Measurements from ENCODE around the gene NR3C1.

NR3C1 gene

DNA sequence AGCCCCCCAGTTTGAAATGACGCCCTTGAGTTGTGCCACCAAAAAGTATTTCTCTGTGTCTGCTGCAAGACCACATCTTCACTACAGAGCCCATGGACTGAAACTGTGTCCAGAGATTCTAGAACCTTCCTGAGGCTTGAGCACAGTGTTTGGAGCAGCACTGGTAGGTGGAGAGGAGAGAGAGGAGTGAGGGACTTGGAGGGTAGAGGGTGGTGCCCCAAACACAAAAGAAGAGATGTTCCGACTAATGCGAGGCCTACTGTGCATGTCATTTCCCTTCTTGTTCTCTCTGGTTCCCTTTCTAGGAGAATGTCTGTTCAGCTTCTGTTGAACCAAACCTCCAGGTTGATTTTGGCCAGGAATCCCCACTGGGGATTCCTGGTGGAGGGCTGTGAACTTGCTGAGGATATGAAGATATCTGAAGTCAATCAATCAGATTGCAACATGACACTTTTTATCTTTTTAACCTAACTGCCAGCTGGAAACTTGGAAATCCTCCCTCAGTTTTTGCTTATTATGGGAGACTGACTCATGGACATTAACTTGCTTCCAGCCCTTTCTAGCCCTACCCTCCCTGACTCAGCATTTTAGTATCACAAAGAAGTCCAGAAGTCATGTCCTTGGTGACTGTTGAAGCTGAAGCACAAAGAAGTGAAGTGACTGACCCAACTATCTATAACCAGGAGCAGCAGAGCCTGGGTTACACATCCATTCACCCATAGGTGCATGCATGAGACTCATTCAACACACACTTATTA, 154.5 kb downstream of the NR3C1 start:
- DNase-seq: no peak

DNA sequence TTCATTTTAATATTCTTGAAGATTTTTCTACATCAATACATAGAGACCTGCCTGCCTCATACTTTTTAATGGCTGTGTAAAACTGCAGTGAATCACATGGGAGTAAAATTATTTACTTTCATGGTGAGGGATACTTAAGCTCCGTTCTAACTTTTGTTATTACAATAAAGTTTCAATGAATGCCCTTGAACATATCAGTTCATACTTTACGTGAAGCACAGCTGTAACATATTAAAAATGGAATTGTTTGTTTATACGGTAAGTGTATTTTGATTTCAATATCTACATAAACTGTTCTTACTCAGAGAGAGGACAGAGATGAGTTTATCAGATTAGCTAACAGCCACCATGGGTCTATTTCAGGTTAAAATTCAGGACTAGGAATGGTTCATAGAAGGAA, 155.1 kb downstream of the NR3C1 start:
- DNase-seq: no peak

DNA sequence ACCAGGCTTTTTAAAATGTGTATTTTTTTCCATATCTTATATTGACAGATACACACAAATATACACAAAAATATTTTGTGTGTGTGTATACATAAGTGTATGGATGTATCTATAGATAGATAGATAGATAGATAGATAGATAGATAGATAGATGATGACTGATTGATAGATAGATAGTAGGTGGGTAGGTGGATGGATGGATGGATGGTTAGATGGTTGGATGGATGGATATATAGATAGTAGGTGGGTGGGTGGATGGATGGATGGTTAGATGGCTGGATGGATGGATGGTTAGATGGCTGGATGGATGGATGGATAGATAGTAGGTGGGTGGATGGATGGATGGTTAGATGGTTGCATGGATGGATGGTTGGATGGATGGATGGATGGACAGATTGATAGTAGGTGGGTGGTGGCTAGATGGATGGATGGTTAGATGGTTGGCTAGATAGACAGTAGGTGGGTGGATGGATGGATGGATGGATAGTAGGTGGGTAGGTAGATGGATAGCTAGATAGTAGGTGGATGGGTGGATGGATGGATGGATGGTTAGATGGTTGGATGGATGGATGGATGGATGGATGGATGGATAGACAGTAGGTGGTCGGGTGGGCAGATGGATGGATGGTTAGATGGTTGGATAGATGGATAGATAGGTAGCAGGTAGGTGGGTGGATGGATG, 156.2 kb downstream of the NR3C1 start:
- no peak for DNase-seq

GRCh38 chr5:143245929-143246561, 157.4 kb downstream of the NR3C1 start:
- DNase-seq: peak; percentile 2

DNA sequence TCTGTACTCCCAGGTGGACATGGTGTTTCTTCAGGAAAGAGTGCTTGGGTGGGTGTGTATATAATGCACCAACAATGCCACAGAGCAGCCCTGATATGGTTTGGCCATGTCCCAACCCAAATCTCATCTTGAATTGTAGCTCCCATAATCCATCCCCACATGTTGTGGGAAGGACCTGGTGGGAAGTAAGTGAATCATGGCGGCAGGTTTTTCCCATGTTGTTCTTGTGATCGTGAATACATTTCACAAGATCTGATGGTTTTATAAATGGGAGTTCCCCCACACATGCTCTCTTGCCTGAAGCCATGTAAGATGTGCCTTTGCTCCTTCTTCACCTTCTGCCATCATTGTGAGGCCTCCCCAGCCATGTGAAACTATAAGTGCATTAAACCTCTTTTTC, 158.5 kb downstream of the NR3C1 start:
- DNase-seq: no peak

DNA sequence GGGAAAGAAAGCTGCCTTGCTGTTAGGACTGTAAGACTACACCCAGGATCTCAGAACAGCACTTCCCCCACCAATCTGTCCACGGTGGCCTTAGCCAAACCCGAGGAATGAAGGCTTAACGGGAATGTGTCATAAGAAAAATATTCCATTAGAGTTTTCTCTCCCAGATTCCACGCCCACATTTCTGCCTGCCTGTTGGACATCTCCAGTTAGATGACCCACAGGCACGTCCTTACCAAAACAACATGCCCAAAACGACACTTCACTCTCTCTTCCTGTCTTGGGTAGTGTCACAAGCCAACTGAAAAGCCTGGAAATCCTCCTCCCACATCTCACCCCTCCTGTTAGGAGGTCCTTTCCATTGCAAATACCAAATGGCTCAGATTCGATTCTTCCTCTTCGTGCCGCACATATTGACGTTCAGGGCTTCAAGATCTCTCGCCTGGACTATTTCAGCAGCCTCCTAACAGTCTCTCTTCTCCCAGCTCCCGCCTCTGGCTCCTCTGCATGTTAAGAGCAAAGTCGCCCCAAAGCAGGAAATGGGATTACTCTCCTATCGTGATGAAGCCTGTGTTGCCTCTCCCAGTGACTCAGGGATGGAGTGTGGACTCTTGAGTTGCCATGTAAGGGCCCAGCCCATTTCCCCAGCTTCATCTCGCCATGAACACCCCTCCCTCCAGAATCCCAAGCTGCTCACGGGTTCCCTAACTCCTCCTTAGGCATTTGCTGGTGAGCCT, 159.3 kb downstream of the NR3C1 start:
- DNase-seq: no peak

- no peak for DNase-seq
Measured at GRCh38 chr5:143243103-143243502, 160.4 kb downstream of the NR3C1 start.

DNA sequence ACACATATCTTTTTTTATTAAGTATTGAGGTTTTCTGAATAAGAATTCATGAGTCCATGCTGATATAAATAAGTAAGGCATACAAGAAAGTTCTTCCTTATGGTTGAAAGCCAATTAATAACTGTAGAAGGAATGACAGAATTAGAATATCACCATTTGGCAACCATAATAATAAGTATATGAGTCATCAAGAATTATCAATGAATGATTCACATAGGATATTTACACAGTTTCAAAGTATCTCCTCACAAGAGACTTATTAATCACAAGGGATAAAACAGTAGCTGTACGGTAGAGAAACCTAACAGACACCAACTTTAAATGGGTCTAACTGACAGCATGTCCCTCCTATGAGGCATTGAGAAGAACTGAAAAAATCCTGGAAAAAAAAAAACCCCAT, 161.6 kb downstream of the NR3C1 start:
- DNase-seq: no peak

- DNase-seq: no peak
Measured at GRCh38 chr5:143239882-143240518, 163.5 kb downstream of the NR3C1 start.

- DNase-seq: no peak
Measured at GRCh38 chr5:143238620-143239019, 164.9 kb downstream of the NR3C1 start.

DNA sequence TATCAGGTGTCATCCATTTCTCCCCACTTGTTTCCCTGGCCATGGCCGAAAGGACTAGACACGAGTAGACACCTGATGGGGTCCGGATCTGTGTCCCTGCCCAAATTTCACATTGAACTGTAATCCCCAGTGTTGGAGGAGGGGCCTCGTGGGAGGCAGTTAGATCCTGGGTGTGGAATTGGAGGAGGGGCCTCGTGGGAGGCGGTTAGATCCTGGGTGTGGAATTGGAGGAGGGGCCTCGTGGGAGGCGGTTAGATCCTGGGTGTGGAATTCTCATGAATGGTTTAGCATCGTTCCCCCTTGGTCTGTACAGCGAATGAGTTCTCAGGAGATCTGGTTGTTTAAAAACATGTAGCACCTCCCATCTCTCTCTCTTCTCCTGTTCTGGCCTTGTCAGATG, 165.8 kb downstream of the NR3C1 start:
- DNase-seq: no peak

DNA sequence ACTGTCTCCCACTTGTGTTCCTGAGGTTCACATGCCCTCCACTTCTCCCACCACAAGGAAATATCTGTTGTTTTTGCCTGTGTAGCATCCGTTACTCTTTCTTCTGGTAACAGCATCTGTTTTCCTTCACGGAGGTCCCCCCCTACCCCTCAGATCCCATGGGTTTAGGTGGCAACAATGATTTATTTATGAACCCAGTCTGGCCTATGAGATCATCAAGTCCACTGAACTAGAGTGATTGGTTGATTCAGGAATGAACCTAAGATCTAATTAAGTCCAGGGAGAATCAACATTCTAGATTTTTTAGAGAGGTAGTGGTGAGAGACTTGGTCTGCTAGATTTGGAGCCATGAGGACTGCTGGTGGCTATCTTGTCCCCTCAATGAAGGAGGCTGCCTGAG, 166.8 kb downstream of the NR3C1 start:
- DNase-seq: no peak

DNA sequence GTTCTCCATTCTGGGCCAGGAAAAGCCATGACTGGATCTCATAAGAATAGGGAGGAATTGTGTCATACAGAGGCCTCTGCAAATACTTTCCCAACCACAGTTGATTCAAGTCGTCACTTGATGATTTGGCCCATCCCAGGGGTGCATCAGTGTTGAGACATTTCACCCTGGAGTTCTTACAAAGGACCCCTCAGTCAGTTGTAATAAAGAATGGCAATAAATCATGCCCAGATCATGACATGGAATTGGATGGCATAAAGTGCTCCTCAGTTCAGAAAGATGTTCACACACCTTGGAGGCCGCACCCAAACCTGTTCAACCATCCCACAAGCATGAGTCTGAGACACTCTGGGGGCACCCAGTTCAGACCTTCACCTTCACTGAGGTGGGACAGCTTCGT, 168.1 kb downstream of the NR3C1 start:
- DNase-seq: no peak

- DNase-seq: no peak
Measured at GRCh38 chr5:143234162-143234842, 169.2 kb downstream of the NR3C1 start.

GRCh38 chr5:143233031-143233430, 170.5 kb downstream of the NR3C1 start:
- no peak for DNase-seq

- DNase-seq: no peak
Measured at GRCh38 chr5:143231973-143232812, 171.3 kb downstream of the NR3C1 start.

DNA sequence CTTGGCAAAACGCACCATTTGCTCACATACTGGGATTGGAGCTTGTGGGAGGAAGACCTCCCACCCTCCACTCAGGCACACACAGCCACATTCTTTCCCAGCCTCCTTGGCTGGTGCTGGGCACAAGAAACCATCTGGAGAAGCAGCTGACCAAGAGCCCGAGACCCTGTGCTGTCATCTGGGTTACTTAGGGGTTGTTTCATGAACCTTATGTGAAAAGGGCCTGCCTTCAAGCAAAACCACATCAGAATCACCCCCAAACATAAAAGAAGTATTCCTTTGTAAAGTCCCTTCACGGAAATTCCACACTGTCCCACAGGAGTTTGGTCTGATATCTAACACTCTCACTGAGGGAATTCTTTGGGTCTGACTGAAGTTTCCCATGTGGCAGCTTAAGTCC, 172.1 kb downstream of the NR3C1 start:
- DNase-seq: no peak

- no peak for DNase-seq
Measured at GRCh38 chr5:143230676-143230996, 172.8 kb downstream of the NR3C1 start.

DNA sequence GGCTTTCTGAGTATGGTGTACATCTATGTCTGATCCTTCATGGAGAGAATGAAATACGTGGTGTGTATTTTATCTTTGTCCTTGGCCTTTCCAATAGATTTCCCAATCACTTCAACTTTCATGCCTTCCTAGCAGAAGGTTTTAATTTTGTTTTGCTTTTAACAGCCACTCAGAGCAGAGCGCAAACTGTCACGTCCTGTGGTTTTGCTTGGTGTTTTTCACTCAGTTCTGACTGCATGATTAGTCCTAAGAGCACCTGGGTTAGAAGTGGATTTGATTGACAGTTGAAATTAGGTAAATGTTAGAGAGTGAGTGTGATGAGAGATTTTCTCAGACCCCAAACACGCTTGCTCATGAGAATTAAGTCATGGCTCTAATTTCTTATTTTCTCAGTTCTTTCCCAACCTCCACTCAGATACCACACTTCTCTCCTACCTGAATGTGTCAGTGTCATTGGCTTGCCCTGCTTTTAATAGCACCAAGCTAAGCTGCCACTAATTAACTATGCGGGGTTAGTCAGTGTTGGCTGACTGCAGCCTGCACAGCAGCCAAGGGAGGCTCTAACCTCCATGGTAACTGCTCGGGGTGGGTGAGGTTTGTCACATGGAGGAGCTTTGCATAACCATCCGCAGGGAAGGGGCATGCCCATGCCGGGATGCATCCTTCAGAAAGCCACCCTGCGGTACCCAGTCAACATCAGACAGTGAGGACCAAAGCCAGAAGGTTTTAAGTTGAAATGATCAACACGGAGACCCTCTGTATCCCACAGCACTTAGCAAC, 173.4 kb downstream of the NR3C1 start:
- DNase-seq: no peak

GRCh38 chr5:143229426-143229895, 174.0 kb downstream of the NR3C1 start:
- no peak for DNase-seq

Measured in NCI-H2107 (cell line).